HL-60 (cell line): ENCODE data around the gene RITA1.

Experiments
- DNase-seq, 2 experiments: peaks; one replicate each; pipeline ENCODE4 v3.0.0-alpha.2; 2010 to 2020; ENCODE audit warnings: low read depth in 1 of 2, low spot score in 1 of 2
- H3K27ac ChIP-seq: fragments of 250-450 bp; sonication (Bioruptor Pico); replicated peaks from 2 replicates; pipeline ENCODE4 v1.5.1; 2020; ENCODE audit warnings: mild to moderate bottlenecking, moderate library complexity
- H3K27me3 ChIP-seq: fragments of 250-450 bp; sonication (Bioruptor Pico); 2 replicates; pipeline ENCODE4 v1.5.1; 2021; ENCODE audit warnings: mild to moderate bottlenecking, moderate library complexity; ENCODE audit not compliant: insufficient read depth, poor library complexity, severe bottlenecking
- H3K4me3 ChIP-seq: replicated peaks from 2 replicates; pipeline ENCODE4 v1.5.1; 2011; ENCODE audit warnings: mild to moderate bottlenecking, control low read depth, low read length; ENCODE audit not compliant: insufficient read depth
- GABPA ChIP-seq: IDR thresholded peaks from 2 replicates; pipeline ENCODE4 v1.6.1; 2012; ENCODE audit warnings: low read depth
- POLR2AphosphoS5 ChIP-seq: IDR thresholded peaks from 2 replicates; pipeline ENCODE4 v1.6.1; 2012; ENCODE audit warnings: low read depth
- SPI1 ChIP-seq: IDR thresholded peaks from 2 replicates; pipeline ENCODE4 v1.6.1; 2012; ENCODE audit warnings: low read depth, mild to moderate bottlenecking, borderline replicate concordance
- TF ChIP-seq, protein P1 (sequence below): IDR thresholded peaks from 2 replicates; pipeline ENCODE4 v1.6.1; 2012; ENCODE audit warnings: low read depth; ENCODE audit not compliant: insufficient replicate concordance
- TF ChIP-seq, protein P2 (sequence below): IDR thresholded peaks from one replicate; pipeline ENCODE4 v1.5.1; 2011; ENCODE audit warnings: low read length, control low read depth, inconsistent platforms; ENCODE audit not compliant: insufficient read depth

RITA1 gene

DNA sequence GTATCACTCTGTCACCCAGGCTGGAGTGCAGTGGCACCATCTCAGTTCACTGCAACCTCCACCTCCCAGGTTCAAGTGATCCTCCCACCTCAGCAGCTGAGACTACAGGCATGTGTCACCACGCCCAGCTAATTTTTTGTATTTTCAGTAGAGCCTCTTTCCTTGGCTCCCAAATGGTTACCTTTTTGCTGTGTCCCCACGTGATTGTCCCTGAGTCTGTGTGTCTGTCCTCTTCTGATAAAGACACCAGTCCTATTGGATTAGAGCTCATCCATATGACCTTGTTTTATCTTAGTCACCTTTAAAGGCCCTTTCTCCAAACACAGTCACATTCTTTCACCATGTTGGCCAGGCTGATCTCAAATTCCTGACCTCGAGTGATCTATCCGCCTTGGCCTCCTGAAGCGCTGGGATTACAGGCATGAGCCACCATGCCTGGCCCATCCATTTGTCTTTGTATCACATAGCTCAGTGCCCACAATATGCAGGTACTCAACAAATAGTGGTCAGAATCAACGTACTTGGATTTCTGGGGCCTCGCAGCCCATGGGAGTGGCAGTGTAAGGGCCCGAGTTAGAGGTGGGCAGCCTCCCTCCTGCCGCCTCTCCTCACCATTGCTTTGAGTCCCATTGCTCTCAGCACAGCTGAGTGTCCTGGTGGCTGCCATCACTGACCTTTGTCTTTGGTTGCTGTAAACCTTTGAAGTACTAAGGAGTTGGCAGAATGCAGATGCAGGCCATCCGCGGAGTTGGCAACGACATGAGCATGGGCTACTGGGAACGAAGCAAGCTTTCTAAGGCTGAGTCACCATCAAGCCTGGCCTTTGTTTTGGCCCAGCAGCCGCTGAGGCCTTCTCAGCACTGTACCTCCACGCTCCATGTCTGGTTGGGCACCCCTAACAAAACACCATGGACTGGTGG, 45.1 kb downstream of the RITA1 start:
- H3K27ac ChIP-seq = no peak overlapping the region
- H3K27me3 ChIP-seq = no peaks in the 10 kb centered on the region
- no peak overlapping the region for H3K4me3 ChIP-seq
- DNase-seq = no peak
- TF ChIP-seq, protein P1, sequence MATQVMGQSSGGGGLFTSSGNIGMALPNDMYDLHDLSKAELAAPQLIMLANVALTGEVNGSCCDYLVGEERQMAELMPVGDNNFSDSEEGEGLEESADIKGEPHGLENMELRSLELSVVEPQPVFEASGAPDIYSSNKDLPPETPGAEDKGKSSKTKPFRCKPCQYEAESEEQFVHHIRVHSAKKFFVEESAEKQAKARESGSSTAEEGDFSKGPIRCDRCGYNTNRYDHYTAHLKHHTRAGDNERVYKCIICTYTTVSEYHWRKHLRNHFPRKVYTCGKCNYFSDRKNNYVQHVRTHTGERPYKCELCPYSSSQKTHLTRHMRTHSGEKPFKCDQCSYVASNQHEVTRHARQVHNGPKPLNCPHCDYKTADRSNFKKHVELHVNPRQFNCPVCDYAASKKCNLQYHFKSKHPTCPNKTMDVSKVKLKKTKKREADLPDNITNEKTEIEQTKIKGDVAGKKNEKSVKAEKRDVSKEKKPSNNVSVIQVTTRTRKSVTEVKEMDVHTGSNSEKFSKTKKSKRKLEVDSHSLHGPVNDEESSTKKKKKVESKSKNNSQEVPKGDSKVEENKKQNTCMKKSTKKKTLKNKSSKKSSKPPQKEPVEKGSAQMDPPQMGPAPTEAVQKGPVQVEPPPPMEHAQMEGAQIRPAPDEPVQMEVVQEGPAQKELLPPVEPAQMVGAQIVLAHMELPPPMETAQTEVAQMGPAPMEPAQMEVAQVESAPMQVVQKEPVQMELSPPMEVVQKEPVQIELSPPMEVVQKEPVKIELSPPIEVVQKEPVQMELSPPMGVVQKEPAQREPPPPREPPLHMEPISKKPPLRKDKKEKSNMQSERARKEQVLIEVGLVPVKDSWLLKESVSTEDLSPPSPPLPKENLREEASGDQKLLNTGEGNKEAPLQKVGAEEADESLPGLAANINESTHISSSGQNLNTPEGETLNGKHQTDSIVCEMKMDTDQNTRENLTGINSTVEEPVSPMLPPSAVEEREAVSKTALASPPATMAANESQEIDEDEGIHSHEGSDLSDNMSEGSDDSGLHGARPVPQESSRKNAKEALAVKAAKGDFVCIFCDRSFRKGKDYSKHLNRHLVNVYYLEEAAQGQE = no peak
- no peak for TF ChIP-seq SPI1

DNA sequence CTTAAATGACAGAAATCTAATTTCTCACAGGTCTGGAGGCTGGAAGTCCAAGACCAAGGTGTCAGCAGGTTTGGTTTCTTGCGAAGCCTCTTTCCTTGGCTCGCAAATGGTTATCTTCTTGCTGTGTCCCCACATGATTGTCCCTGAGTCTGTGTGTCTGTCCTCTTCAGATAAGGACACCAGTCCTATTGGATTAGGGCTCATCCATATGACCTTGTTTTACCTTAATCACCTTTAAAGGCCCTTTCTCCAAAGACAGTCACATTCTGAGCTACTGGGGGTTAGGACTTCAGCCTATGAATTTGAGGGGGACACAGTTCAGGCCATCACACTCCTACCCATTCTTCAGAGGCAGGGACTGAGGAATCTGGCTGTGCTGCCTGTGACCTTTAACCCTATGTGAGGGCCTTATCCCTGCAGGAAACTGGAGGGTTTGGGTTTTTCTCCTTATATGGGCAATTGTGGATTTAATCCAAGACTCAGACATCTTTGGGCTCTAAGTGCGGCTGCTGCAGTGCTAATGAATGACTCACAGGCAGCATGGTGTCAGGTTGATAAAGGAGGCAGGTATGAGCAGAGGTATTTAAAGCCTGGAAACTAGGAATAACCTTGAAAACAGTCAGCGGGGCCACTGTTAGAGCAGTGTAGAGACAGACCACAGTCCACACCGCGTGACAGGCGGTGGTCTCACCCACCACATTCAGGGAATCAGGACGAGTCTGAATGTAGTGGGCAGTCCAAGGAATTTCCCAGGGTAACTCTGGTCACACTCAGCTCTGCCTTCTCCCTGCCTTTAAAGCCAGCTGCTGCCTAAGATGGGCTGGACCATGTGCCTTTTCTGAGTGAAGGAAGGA, 45.9 kb downstream of the RITA1 start:
- DNase-seq = no peak
- Histone ChIP-seq H3K27ac (no peak overlapping the region), H3K4me3 (no peak overlapping the region)

DNA sequence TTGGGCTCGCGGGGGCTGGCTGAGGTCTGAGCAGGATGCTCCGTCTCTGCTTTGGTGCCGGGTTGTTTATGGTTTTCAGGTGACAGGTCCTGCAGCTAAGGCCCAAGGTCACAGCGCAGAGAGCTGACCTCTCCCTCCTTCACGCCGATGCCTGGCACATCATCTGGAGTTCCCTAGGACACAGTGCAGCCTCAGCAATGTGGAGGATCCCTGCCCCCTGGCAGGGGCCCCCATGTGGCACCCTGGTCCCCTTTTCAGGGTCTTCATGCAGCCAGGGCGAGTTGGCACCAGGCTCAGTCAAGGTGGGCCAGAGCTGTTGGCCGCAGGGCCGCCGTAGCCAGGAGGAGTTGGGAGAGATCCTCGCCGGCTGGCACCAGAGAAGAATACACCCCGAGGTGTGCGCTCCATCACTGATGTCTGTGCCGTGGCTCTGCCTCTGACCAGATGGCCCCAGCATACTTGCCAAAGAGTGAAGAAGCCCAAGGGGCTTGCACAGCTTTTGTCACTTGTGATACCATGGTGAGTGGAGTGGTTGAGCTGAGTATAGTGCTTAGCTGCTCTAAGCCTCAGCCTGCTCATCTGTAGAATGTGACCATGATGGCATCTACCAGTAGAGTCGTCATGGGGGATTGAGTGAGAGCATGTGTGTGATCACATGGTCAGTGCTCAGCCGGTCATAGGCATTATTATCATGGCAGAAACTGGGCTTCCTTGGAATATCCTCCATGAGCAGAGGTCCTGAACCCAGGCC, 46.7 kb downstream of the RITA1 start:
- no peak for TF ChIP-seq GABPA
- TF ChIP-seq, protein P1 = no peak
- no peak for TF ChIP-seq SPI1
- TF ChIP-seq, protein P2, sequence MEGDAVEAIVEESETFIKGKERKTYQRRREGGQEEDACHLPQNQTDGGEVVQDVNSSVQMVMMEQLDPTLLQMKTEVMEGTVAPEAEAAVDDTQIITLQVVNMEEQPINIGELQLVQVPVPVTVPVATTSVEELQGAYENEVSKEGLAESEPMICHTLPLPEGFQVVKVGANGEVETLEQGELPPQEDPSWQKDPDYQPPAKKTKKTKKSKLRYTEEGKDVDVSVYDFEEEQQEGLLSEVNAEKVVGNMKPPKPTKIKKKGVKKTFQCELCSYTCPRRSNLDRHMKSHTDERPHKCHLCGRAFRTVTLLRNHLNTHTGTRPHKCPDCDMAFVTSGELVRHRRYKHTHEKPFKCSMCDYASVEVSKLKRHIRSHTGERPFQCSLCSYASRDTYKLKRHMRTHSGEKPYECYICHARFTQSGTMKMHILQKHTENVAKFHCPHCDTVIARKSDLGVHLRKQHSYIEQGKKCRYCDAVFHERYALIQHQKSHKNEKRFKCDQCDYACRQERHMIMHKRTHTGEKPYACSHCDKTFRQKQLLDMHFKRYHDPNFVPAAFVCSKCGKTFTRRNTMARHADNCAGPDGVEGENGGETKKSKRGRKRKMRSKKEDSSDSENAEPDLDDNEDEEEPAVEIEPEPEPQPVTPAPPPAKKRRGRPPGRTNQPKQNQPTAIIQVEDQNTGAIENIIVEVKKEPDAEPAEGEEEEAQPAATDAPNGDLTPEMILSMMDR = no peak
- TF ChIP-seq POLR2AphosphoS5 = no peak
- Histone ChIP-seq H3K4me3 (no peak overlapping the region), H3K27ac (peak overlapping the region; percentile 5; the same call in 1 of the 2 replicates), H3K27me3 (no peaks in the 10 kb centered on the region)
- DNase-seq = no peak

More for the DNA sequence above, 45.9 kb downstream of the RITA1 start:
- TF ChIP-seq GABPA = no peak
- TF ChIP-seq, protein P2 = no peak
- TF ChIP-seq, protein P1 = no peak
- no peak for TF ChIP-seq SPI1
- TF ChIP-seq POLR2AphosphoS5 = no peak
- no peaks in the 10 kb centered on the region for H3K27me3 ChIP-seq
